Kasumi-1 (cell line): ENCODE data around the gene ABCF2.
A peak's percentile ranks its signal among the peaks of the same experiment; 100 is the strongest.

Source experiments
- DNase-seq, 2 experiments: peaks; one replicate each; lab custom pipeline; 2025; lab: John Stamatoyannopoulos, UW

Gene ABCF2

GRCh38 chr7:151242159-151243044, 15.4 kb upstream of the ABCF2 start:
- DNase-seq, result no peak

GRCh38 chr7:151241755-151242096, 14.7 kb upstream of the ABCF2 start:
- no peak for DNase-seq

- DNase-seq, result no peak
These were observed 14.1 kb upstream of the ABCF2 start for GRCh38 chr7:151240942-151241754.

- DNase-seq, result no peak
These were observed 13.5 kb upstream of the ABCF2 start for GRCh38 chr7:151240536-151240935.

GRCh38 chr7:151239837-151240459, 12.9 kb upstream of the ABCF2 start:
- no peak for DNase-seq

- no peak for DNase-seq
These were observed 12.2 kb upstream of the ABCF2 start for GRCh38 chr7:151238924-151239836.

GRCh38 chr7:151238190-151238810, 11.3 kb upstream of the ABCF2 start:
- DNase-seq, result no peak

GRCh38 chr7:151237244-151238189, 10.5 kb upstream of the ABCF2 start:
- no peak for DNase-seq

- no peak for DNase-seq
These were observed 9.4 kb upstream of the ABCF2 start for GRCh38 chr7:151236406-151236805.

GRCh38 chr7:151235091-151235787, 8.2 kb upstream of the ABCF2 start:
- no peak for DNase-seq

GRCh38 chr7:151233804-151234203, 6.8 kb upstream of the ABCF2 start:
- no peak for DNase-seq

GRCh38 chr7:151232917-151233701, 6.1 kb upstream of the ABCF2 start:
- DNase-seq, result peak; percentile 31 to 40

GRCh38 chr7:151232091-151232916, 5.3 kb upstream of the ABCF2 start, which contains the start of gene CHPF2:
CHPF2 (plus strand) TSS chr7:151232483; CDS start chr7:151234012, 1,529 bp downstream.
- peak; percentile 91 to 94 for DNase-seq

- no peak for DNase-seq
These were observed 4.1 kb upstream of the ABCF2 start for GRCh38 chr7:151231080-151231479.

GRCh38 chr7:151229249-151229648, 2.2 kb upstream of the ABCF2 start:
- no peak for DNase-seq

- DNase-seq, result no peak
These were observed 1.2 kb upstream of the ABCF2 start for GRCh38 chr7:151228024-151228866.

GRCh38 chr7:151226560-151226874, 488 bp downstream of the ABCF2 start:
- no peak for DNase-seq
